GM19193 (cell line): ENCODE results near the gene C16orf96.

Experiments
- POLR2A ChIP-seq: IDR thresholded peaks from 4 replicates; pipeline ENCODE4 v1.6.1; 2011; ENCODE audit not compliant: insufficient read depth, insufficient read length; ENCODE audit errors: extremely low read depth

The C16orf96 gene

GRCh38 chr16:4601036-4601863 lies 45.1 kb downstream of the C16orf96 start:
- no peak for TF ChIP-seq POLR2A

DNA sequence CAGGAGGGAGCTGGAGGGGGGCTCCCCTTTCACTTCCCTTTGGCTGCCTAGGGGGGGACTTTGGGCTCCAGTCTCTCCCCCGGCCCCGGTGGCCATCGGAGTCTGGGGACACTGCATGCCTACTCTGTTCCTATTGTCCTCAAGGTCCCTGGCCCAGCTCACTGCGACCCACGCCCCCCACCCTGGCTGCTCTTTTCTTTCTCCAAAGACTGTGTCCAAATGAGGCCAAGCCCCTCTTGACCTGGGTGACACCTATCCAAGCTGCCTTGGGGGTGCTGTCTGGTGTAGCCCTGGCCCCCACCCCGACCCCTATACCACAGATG lies 45.7 kb downstream of the C16orf96 start:
- TF ChIP-seq POLR2A = no peak

GRCh38 chr16:4602331-4602730 lies 46.2 kb downstream of the C16orf96 start:
- no peak for TF ChIP-seq POLR2A

GRCh38 chr16:4603624-4604170 lies 47.6 kb downstream of the C16orf96 start:
- TF ChIP-seq POLR2A = no peak

- no peak for TF ChIP-seq POLR2A
These were observed 48.3 kb downstream of the C16orf96 start for GRCh38 chr16:4604401-4604800.

- TF ChIP-seq POLR2A = no peak
These were observed 50.2 kb downstream of the C16orf96 start for GRCh38 chr16:4606354-4606753.

- TF ChIP-seq POLR2A = no peak
These were observed 51.9 kb downstream of the C16orf96 start for GRCh38 chr16:4607841-4608703.

DNA sequence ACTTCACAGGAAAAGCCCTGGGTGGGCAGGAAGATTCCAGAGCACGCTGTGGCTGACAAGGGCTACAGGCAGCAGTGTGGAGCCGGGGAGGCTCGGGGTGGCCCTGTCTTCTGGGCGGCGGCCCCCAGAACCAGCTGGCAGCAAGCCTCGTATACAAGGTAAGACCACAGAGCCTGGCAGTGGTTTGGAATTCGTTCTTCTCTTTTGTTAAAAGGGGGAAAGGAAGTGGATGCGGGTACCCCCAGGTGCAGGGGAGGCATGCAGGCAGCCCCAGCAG lies 52.5 kb downstream of the C16orf96 start:
- no peak for TF ChIP-seq POLR2A

DNA sequence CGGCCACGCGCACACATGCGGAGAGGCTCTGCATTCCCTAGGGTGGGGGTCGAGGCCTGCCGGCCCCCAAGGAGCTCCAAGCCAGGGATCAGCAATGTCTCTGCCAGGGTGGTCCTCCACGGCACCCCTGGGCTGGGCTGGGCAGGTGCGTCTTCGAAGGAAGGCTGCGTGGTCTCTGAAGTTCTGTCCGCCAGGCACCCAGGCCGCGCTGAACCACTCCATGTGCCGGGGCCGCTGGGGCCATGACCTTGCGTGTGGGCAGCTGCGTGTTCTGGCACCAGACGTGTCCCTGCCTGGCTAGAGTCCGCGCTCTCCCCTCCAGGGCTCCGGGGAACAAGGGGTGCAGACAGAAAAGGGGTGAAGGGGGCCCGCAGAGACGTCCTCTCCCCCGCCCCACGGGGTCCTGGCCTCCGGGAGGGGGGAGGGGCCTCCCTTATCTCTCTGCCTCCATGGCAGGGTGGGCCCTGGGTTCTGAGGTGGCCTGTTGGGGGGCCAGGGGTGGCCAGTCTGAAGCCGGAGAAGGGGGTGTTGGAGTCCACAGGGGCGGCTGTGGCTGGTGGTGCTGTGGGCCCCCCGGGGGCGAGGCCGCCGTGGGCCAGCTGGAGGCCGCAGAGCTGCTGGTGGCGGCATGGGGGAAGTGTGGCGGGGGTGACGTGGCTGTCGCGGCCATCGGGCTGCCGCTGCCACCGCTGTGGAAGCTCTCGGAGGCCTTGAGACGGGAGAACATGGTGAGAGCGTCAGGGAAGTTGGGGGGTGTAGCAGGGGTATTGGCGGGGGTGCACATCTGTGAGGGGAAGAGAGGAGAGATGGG lies 53.3 kb downstream of the C16orf96 start:
- TF ChIP-seq POLR2A = no peak

DNA sequence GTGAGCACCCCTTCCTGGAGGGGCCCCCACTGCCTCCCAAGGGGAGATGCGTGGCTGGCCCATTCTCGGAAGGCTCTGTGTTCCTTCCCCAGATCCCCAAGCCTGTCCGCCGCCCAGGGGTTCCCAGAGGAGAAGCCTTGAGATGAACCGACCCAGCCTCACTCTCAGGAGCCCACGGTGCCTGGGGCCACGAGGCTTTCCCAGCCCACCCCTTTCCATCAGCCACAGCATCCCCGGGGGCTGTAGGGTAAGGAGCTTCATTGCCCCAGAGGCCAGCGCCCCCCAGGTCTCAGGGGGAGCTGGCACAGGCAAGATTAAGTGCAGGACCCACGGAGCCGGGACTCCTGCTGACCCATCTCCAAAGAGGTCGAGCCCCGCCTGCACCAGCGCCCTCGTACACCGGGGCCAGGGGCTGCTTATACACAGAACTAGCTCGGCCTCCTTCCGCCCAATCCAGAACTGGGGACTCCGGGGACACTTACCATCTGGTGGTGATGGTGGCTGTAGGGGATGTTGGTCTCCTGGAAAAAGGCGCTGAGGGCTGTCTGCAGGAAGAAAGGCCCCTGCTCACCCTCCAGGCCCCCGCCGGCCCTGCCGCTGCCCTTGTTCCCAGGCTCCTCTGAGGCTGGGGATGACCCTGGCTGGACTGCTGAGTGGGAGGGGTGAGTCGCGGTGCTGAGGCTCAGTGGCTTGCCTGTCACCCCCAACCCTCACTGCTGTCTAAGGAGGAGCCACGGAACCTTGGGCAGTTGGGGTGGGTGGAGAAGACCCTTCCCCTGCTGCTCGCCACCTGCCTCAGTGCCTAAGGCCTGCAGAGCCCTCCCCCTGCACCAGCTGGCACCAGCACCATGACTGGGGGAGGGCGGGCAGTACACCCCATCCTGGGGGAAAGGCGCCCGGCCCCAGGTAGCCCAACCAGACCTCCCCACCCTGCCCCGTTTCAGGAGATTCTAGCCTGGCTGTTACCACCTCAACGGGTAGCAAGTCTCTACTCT lies 54.2 kb downstream of the C16orf96 start:
- TF ChIP-seq POLR2A = no peak

DNA sequence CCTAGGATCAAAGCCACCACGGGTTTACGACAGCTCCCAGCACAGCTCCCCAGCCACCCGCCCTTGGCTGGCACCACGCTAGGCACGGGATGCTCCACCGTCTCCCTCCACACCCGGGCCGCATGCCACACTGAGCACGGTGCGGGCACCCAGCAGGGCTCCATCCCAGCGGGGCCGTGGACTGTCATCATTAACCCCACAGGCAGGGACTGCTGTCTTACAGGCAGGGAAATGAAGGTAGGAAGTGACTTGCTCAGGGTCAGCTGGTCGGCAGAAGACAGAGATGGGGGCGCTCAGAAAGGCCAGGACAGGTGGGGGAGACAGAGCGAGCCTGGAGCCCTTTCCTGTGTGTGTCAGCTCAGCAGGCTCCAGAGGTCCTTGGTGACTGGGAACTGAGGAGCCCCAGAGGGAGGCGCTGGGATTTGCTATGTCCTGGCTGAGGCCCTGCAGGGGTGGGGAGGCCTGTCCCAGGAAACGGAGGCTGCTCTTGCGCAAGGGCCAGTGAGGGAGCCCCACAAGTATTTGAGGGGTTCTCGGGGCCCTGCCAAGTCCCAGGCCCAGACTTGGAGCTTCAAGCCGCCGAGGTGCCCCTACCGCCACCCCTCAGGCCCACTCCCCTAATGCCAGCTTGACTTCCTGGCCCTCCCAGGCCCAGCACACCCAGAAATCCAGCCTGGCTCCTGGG lies 55.3 kb downstream of the C16orf96 start:
- TF ChIP-seq POLR2A = no peak

DNA sequence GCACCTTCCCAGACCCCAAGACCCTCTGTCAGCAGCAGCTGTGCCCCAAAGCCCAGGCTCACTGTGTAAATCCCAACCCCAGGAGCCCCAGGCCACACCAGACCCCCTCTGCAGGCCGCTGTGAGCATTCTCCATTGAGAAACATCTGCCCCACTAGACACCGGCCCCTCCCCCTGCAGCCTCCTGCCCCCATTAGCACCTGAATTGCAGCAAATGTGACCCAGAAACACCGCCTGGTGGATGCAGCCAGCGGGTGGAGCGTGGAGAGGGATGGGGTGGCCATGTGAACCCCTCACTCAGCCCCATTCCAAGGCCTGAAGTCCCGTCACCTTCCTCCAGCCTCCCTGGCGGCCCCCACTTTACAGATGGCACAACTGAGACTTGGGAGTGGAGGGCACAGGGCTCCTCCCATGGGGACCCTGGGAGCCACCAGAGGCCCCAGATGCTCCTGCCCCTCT lies 56.4 kb downstream of the C16orf96 start:
- no peak for TF ChIP-seq POLR2A

DNA sequence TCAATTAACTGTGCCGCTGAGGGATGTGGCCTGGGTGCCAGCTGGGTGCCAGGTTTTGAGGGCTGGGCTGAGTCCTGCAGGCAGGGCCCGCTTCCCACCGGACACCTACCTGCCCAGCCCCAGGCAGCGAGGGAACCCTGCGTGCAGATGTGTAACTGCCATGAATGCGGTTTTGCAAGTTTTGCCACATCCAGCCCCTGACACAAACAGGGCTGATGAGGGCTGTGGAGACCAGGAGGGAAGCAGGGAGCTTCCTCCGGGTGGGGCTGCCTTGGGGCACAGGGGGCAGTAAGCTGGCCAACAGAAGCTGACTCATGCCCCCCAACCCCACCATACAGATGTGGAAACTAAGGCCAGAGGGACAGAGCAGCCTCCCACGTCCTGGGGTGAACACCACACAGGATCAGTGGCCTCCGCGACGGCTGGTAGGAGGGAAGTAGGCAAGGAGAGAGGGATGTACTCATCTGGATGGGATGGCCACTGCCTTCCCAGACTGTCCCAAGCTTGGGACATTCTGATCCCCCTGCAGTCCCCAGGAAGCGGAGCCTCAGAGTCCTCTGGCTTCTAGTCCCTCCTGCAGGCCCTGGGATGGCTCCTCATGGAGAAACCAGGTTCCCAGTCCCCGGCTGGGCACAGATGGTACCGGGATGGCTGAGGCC lies 57.0 kb downstream of the C16orf96 start:
- no peak for TF ChIP-seq POLR2A
